Fibroblast of skin of back (primary cell): ENCODE data around the gene BMF.

Experiments
- DNase-seq: peaks from one replicate; pipeline ENCODE4 v3.0.0-alpha.2; 2013

The BMF gene

DNA sequence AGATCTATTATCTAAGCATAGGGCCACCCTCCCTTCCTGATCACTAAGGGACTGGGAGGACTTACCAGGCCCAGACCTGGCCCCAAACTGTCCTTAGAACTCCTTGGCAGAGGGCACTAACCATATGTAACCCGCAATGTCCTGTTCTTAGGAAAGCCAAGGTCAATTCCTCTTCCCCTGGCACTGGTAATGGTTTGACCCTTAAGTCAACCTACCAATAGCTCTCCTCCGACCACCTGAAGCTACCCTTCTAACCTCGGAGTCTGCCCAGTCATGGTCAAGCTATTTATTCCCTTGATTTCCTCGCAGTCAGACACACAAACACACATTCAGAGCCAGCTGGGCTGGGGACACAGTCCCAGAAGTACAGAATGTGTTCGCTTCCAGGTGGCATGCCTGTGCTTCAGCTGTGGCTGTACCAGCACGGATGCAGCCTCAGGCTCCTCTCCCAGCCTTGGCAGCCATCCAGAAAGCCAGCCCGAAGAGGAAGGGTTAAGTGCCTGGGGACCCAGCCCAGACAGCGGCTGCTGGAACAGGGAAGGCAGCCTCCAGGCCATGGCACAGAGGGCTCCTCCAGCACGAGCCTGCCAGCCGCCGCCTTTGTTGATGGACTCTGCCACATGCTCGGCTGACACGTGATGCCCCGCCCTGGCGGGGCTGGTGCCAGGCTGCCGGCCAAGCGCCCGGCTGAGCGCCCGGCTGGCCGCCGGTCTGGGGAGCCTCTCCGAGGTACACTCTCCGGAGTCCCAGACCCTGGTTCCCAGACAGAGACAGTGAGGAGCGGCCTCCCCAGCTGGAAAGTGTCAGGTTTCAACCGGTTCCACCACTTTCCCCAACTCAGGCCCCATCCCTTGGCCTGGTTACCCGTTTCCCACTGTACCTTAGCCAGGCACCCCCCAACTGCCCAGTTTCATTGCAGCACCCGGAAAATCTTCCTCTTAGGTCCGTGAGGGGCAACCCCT lies 5.5 kb downstream of the BMF start:
- DNase-seq: peak; percentile 71

DNA sequence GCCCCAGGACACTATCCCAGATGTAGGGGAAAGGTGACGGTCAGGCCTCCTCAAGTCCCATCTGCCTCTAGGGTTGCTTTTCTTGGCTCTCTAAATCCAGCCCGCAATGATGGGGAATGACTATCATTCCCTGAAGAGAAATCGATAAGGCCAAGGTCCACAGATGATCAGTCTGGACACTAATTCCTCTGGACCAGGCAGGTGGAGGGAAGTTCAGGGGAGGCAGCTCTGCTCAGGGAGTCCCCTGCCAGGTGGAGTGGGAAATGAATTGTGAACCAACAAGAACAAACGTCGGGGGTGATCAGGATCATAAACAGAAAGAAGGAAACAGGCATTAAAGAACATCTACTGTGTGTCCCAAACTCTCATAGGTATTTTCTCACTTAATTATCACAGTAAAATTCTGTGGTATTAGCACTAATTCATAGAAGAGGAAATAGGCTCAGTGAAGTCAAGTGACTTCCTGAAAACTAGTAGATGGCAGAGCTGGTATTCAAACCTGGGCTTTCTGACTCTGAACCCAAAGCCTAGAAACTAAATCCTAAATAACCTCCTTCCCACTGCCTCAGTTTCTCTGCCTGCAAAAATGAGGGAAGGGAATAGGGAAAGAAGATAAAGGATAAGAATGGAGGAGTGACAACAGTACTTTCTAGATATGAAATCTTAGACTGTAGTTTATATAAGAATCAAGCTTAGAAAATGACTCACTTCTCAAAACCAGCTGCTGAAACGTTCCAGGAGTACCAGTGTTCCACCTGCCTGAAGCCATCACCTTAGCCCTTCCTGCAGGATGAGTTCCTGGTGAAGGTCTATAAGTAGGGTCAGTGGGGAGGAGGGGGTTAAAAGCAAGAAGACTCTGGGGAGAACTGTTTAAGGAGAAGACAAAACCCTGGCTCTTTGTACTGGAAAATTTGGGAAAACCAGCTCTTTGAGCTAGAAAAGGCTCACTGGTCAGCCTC lies 7.5 kb downstream of the BMF start:
- no peak for DNase-seq

DNA sequence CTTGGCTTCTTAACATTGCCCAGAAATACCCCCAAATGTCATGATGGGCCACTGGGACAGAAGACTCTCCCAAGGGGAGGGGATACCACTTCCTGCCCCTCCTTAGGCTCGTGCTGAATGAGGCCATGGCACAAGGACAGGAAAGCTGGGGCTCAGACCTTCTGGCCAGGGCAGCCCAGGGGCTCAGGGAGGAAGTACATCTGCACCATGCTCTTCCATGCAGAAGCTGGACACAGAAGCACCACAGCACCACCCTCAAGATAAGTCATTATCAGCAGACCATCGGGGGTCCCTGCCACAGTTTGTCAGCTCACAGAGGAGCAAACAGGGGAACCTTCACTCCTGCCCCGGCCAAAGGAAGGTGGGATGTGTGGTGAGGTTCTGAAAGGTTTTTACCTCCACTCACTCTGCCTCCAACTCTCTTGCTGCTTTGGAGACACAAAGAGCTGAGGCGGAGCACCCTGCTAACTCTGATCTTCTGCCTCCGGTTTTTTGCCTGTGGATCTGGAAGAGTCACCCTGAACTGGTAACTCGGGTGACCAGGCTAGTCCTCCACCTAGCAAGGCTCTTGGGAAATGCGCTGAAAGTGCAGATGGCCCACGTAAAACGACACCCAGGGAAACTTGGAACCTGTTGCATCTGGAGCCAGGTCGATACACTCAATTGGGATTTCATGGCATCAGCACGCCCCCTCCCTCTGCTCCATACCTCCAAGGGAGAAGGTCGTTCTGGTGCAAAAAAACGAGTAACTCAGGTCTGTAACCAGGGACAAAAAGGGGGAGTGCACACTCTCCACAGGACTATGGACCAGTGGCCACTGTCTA lies 8.3 kb downstream of the BMF start:
- DNase-seq: peak; percentile 41

DNA sequence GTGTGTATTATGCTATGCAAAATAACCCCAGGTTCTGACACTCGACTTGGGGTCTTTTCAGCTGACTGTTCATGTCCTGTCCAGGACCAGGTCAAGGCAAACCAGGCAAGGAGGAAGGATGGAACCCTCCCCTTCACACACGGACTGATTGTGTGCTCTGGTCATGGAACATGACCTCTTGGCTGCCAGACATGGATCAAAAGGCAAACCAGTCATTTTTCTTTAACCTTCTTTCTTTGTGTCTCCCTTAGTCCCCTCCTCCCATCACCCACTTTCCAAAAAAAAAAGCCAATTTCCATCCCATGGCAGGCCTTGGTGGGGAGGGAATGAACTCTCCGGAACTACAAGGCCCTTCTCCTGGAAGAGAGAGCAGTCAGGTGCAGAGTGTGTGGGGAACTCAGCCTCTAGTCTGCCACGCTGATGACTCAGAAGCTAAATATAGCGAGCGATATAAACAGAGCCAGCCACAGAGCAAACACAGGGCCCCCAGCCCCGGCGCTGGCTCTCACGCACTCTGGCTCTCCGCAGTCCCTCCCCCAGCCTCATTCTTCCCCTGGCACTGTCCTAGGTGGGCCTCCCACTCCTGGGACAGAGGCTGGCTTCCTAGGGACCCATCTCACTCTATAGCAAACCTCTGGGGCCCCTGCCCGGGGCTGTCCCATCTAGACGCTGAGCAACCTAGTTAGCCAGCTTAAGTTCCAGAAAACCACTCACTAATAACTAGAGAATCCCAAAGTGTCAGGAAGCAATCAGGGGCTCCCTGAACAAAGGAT lies 10.0 kb downstream of the BMF start:
- peak; percentile 97 for DNase-seq

DNA sequence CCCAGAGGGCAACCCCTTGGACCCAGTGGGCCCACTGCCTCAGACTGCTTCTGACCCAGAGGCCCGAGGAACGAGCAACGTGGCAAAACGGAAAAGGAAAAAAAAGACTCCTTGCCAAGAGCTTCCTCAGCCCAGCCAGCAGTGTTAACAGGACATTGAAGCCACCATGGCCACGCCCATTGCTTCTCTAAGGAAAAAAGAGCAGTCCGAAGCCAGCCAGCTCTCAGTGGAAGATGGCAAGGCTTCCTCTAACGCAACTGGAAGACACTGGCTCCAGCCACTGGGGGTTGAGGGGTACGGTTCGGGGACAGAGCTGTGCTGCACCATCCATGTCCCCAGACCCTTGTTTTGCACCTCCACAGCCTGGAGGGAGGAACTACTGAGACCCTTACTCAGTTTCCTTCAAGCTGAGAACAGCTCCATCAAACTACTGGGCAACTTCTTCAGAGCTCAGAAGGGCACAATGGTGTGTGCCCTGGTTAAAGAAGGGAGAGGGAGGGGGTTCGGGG lies 10.7 kb downstream of the BMF start:
- DNase-seq: peak; percentile 49

DNA sequence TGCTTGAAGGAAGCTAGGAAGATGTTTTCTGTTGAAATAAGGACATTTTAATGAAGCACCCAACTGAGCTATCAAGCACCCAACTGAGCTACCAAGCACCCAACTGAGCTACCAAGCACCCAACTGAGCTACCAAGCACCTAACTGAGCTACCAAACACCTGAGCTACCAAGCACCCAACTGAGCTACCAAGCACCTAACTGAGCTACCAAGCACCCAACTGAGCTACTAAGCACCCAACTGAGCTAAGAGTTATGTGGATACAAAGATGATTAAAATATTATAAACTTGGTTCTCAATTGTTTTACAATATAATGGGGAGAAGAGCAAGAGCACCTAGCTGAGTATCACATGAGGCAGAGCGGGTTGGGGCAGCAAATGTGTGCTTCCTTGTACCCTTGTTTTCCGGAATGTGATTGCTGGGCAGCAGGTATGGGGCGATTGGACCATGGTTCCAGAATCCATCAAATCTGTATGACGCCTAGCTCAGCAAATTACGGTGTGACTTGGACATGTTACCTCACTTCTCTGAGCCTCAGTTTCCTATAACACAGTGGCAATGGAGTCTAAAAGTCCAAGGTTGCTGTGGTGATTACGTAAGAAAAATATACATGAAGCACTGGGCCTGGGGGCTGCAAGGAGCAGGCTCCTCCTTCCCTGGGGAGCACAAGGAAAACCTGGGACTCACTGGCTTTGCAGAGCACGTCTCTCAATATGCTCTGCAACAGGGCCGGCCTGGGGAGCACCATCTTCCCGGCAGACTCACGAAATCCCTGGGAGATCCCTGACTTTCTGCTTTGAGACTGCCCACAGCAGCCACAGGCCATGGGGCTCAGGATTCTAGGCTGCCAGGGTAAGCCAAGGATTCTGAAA lies 11.3 kb downstream of the BMF start:
- no peak for DNase-seq

DNA sequence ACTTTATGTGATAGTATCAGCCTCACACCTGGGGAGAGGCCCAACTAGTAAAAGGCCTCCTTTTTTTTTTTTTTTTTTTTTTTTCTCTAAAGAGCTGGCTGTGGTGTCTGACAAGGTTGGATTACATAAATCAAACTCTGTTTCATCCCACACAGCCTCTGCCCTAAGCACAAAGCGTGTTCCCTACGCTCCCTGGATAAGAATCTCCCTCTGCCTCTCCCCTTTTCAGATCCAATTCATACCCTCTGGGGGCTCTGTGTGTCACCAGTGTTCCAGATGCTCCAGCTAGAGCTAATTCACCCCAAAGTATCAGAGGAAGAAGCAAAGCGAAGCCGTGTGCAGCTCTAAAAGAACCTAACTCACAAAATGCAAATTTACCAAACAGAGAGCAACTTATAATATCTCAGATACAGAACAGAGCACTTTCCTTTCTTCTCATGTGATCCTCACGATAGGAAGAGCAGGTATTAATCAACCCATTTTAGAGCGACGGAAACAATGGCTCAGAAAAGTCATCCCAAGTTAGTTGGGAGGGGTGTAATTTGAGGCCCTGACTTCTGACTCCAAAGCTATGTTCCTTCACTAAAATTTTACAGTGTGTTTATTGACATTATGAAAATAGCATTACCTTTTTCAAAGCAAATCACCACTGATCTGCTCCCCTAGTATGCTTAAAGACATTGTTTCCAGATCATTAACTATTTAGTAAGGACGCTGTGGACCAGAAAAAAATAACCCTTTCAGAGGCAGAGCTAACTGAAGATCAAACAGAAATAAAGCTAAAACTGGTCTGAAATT lies 12.4 kb downstream of the BMF start:
- DNase-seq: no peak

DNA sequence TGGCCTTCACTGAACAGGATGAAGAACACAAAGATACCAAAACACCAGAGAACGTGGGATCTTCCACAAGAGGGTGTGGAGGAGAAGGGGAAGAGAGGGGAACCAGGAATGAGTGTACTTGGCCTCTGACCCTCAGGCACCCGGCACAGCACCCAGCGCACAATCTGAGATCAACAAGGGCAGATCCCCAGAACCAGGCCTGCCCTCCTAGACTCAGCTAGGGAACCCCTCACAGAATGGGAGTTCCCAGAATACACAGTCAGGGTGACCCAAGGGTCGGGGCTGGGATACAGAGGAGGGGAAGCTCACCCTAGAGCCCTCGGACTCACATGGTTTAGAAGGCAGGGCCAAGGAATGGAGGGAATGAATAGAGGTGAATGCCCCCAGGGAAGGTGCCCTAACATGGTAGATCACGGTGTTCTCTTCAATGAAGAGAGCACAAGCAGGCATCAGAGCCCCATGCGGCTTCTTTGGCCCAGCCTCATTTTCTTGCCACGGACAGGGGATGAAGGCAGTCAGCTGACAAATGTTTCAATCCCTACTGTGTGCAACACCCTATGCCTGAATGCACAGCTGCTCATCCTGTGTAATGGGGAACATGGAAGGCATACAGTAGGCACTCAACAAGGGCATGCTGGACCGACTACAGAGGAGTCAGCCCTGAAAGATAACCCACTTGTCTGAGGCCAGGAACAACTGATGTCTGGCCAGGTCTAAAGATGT lies 13.1 kb downstream of the BMF start:
- no peak for DNase-seq

DNA sequence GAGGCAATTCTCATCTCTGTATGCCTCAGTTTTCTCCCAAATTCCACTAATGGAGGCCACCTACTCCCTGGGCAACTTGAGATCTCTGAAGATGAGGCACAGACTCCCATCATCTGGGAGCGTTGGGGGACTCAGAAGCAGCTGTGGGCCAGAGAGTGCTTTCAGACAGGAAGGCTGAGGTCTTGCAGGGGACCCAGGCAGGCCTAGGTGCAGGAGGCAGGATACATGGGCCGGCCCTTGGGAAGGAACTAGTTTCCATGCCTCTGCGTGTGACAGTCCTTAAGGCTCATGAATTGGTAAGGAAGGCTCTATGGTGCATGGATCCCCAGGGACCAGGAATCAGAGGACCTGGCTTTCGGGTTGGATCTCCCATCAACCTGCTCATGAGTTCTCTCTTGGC lies 14.5 kb downstream of the BMF start:
- DNase-seq: no peak

DNA sequence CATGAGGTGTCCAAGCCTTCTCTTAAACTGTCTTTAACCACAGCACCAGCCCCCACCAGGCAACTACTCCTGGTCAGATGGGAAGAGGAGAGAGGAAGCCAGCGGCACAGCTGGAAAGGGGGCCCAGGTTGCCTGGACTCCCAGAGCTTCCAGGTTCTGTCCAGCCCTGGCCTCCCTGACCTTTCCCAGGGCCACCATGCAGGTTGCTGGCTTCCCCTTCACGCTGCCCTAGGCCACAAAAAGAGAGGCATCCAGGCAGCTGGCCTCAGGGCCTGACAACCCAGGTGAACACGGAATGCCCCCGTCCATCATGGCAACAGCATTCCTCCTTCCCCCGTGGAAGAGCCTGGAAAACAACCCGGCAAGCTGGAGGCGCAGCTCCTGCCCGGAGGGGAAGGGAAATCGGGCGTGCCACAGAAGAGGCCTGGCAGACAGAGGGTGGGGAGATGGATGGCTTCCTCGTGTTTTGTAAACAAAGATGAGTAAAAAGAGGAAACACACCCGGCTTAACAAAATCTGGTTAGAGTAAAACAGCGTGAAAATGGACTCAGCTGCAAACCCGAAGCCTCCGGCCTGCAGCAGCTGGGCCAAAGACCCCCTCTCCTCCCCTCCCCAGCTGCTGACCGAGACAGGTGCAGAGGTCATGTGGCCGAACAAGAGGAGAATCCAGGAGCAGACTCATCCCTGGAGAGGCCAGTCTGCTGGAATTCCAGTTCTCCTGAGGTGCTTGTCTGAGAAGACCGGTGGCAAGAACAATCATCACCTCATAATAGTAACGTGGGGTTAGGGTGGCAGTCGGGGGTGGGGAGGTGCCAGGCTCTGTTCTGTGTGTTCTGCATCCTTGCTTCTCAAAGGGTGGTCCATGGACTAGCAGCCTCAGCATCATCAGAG lies 15.5 kb downstream of the BMF start:
- no peak for DNase-seq

DNA sequence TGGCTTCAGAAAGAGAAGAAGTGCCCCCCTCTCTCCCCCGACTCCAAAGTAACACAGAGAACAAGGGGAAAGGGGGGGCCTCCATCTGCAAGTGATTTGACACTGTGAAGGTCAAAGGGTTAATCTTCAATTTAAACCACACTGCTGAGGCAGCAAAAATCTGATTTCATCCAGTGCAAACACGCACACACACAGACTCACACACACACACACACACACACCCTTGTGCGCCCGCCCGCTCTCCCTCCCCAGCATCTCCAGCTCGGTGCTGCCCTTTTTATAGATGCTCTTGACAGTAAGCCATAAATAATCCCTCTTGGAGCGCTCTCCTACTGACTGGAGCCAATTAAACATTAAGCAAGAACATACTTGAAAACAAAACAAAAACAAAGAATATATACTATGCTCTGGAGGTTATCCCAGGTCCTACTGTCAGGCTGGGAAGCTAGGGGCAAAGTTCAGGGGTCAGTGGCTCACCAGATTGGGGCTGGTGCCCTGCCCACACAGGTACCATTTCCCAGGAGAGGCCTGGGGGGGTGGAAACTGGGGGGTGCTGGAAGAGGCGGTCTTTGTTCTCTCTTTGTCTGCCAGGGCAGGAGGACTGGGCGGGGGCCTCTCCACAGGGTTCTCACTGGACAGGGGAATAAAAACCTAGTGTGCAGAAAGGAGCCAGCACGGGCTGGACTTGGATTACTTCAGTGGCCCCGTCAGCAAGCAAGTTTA lies 16.3 kb downstream of the BMF start:
- peak; percentile 70 for DNase-seq

DNA sequence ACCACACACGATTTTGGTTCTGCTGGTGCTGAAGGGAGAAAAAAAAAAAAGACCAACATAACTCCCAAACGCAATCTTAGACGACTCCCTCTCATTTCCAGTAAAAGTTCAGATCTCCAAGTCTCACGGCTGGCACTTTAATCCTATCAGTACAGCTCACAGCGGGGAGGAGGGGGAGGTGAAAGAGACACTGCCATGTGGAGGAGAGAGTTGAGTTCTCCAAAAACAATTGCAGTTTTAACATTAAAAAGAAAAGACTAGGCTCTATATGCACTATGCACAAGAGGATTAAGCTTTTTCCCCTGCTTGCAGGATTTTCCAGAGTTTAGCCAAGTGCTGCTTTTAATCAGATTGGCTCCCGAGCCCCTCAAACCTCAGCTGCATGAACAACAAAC lies 16.8 kb downstream of the BMF start:
- DNase-seq: peak; percentile 48

DNA sequence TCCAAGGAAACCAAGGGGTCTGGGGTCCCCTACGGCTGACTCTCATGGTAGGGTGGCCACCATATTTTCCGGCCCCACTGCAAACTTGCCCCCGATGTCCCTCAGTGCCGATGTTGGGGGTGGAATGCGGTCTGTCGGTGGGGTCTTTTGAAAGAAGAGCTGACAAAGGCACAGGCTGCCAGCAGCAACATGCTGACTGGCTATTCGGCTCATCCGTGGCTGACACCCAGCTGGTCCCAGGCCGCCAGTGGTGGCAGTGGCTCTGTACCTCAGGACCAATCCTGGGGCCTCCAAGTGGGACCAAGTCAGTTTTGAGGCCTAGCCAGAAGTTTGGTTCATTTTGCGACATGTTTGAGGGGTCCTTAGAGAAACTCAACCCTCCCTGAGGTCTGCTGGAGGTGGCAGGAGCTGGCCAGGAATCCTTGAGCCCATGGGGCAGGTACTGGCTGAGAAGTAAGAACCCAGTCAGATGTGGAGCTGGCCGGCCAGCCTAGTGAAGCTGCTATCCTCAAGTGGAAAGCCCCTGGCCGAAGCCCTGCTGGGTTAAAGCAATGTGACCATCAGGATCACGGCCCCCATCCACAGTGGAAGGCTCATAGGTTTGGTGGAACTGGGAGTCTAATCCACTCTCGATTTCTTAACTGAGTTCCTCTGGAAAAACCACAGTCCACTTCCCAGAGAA lies 17.8 kb downstream of the BMF start:
- no peak for DNase-seq

DNA sequence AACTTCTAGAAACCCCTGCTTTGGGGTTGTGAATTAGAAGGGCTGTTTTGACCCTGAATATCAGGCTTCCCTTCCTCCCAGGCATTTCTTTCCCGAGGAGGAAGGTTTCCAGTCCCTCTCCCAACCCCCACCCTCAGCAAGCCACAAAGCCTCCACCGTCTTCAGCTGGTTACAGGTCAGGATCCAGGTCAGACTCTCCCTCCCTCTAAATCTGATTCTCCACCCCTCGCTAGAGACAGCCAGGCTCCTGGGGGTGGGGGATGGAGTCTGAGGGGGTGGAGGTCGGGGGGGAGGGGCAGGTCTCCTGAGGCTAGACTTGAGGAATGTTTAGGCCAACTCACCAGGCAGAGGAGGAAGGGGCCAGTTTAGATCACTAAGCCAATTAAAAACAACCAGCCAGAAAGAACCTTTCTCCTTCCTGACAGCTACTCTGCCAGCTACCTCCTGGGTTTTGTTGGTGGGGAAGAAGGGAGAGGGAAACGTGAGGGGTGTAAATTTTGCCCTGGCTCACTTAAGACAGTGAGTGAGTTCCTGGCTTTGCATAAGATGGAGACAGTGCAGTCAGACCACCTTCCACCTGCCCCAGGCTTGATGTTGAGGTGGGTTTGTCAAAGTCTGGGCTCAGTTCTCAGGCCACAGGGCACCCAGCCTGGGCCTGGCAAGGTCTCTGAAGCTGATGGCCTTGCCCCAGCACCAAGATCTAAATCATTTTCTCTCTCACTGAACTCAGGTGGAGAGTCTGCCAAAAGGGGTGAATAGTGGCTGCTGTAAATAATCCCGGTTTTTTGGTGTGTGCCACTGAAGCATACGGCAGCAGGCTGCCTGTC lies 19.5 kb downstream of the BMF start:
- peak; percentile 55 for DNase-seq
